Caco-2 (cell line): Measurements from ENCODE around the gene SPTLC1. TPM values are rescaled to one million over a fixed set of nuclear protein-coding genes. Genes with fewer than 3 reads are reported as not detected.

Experiments
- BruUV-seq: library from RNA; stranded (reverse); fragments of 400-500 nt; replicated peaks from 2 replicates; lab custom pipeline; 2021; lab: Mats Ljungman, UMichigan
- CTCF ChIA-PET: fragments of 300-600 bp; sonication (Branson Sonifier 250); formaldehyde crosslinking; loops from one replicate; lab custom pipeline; 2022; ENCODE audit warnings: antibody characterized with exemption; lab: Charles Lee
- POLR2A ChIA-PET: fragments of 300-600 bp; sonication (Branson Sonifier 250); formaldehyde crosslinking; loops from one replicate; lab custom pipeline; 2022; ENCODE audit warnings: antibody characterized with exemption; lab: Charles Lee
- DNase-seq, 2 experiments: peaks; one replicate each; pipeline versions ENCODE4 v3.0.0 to v3.0.0-alpha.2; 2020 to 2022
- H3K27me3 ChIP-seq: replicated peaks from 2 replicates; pipeline ENCODE4 v1.6.0; 2011; ENCODE audit warnings: low read length; ENCODE audit not compliant: control insufficient read depth, insufficient read depth
- H3K36me3 ChIP-seq: 2 replicates; pipeline ENCODE4 v1.5.1; 2011; ENCODE audit warnings: low read length; ENCODE audit not compliant: control insufficient read depth, insufficient read depth
- H3K4me1 ChIP-seq: fragments of 250-450 bp; sonication (Bioruptor Pico); 2 replicates; pipeline ENCODE4 v1.5.1; 2020; ENCODE audit warnings: mild to moderate bottlenecking
- H3K4me3 ChIP-seq: 2 replicates; pipeline ENCODE4 v1.5.1; 2011; ENCODE audit warnings: low read depth, mild to moderate bottlenecking, control low read depth, low read length
- H3K9me3 ChIP-seq: fragments of 250-450 bp; sonication (Bioruptor Pico); 2 replicates; pipeline ENCODE4 v1.5.1; 2020; ENCODE audit warnings: mild to moderate bottlenecking, moderate library complexity
- H3K27ac Mint-ChIP-seq: one replicate; pipeline ENCODE4 v1.8.0; 2022; ENCODE audit warnings: mixed read lengths; ENCODE audit not compliant: unreplicated experiment
- H3K27me3 Mint-ChIP-seq: one replicate; pipeline ENCODE4 v1.8.0; 2022; ENCODE audit warnings: mixed read lengths; ENCODE audit not compliant: insufficient read depth, unreplicated experiment
- H3K36me3 Mint-ChIP-seq: one replicate; pipeline ENCODE4 v1.8.0; 2022; ENCODE audit warnings: mild to moderate bottlenecking, mixed read lengths; ENCODE audit not compliant: insufficient read depth, unreplicated experiment
- H3K4me1 Mint-ChIP-seq: one replicate; pipeline ENCODE4 v1.8.0; 2022; ENCODE audit warnings: low read depth, mixed read lengths; ENCODE audit not compliant: unreplicated experiment
- H3K4me3 Mint-ChIP-seq: one replicate; pipeline ENCODE4 v1.8.0; 2022; ENCODE audit warnings: mild to moderate bottlenecking, moderate library complexity, mixed read lengths; ENCODE audit not compliant: unreplicated experiment
- H3K9me3 Mint-ChIP-seq: one replicate; pipeline ENCODE4 v1.8.0; 2022; ENCODE audit warnings: mixed read lengths; ENCODE audit not compliant: unreplicated experiment
- intact Hi-C: fragments of 100-400 bp; cut with micrococcal nuclease; formaldehyde crosslinking; loops from one replicate; pipeline ENCODE4 v1.10.0; 2022; ENCODE audit not compliant: unreplicated experiment
- total RNA-seq: library from RNA; stranded (reverse); gene quantifications from 2 replicates; pipeline ENCODE4 v1.2.3, GENCODE V29; 2022
- TF ChIP-seq, protein P1 (sequence below), 2 experiments: fragments of 200-600 bp in 1 of 2; IDR thresholded peaks; 1 replicate in 1 of 2; 2 replicates in 1 of 2; pipeline versions ENCODE4 v1.5.1 to v1.8.0; 2011 to 2022; ENCODE audit warnings: antibody characterized with exemption in 1 of 2, control low read depth in 1 of 2, inconsistent platforms in 1 of 2, low read depth in 1 of 2, low read length in 1 of 2, mild to moderate bottlenecking in 1 of 2, moderate library complexity in 1 of 2; ENCODE audit not compliant: insufficient read depth in 1 of 2, severe bottlenecking in 1 of 2, unreplicated experiment in 1 of 2

The SPTLC1 gene
- total RNA-seq, 1 experiment from 2014 or later, result 43.6 TPM

DNA sequence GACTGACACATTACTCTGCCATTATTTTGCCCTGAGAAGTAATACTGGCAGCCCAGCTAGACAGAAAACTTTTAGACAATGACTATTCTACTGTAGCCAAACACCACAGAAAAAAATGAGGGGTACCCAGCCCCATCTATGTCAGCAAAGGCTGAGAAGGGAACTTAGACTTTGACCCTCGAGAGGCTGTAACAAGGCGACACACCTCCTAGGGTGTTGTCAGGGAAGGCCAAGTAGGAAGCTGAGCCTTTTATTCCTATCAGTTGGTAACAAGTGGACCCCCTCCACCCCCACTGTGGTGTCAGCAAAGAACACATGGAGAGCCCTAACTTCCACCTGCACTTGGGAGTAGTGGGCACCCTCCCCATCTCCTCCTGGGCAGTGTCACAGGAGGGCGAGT lies 55.6 kb downstream of the SPTLC1 start:
- Histone ChIP-seq H3K36me3 (no peaks in the 10 kb centered on the region), H3K27me3 (no peaks in the 10 kb centered on the region), H3K4me3 (no peak overlapping the region), H3K9me3 (no peaks in the 10 kb centered on the region), H3K4me1 (no peaks in the 10 kb centered on the region)
- Mint-ChIP-seq H3K36me3 (peaks cover 32% of the 10 kb centered on the region), H3K9me3 (peaks cover 29% of the 10 kb centered on the region), H3K27me3 (no peaks in the 10 kb centered on the region), H3K27ac (no peak overlapping the region), H3K4me1 (peaks cover 6% of the 10 kb centered on the region), H3K4me3 (no peak overlapping the region)
- TF ChIP-seq, protein P1, sequence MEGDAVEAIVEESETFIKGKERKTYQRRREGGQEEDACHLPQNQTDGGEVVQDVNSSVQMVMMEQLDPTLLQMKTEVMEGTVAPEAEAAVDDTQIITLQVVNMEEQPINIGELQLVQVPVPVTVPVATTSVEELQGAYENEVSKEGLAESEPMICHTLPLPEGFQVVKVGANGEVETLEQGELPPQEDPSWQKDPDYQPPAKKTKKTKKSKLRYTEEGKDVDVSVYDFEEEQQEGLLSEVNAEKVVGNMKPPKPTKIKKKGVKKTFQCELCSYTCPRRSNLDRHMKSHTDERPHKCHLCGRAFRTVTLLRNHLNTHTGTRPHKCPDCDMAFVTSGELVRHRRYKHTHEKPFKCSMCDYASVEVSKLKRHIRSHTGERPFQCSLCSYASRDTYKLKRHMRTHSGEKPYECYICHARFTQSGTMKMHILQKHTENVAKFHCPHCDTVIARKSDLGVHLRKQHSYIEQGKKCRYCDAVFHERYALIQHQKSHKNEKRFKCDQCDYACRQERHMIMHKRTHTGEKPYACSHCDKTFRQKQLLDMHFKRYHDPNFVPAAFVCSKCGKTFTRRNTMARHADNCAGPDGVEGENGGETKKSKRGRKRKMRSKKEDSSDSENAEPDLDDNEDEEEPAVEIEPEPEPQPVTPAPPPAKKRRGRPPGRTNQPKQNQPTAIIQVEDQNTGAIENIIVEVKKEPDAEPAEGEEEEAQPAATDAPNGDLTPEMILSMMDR (IDR thresholded peaks at IDR 0.05; ENCODE audit: insufficient read depth in 1 of 2, low read depth in 1 of 2, low read length in 1 of 2, severe bottlenecking in 1 of 2, unreplicated experiment in 1 of 2), result no peak
- CTCF ChIA-PET, result no interaction called here
- no TSS peak for BruUV-seq
- intact Hi-C loops, result no loop called here
- DNase-seq, result no peak
- POLR2A ChIA-PET, result no interaction called here

DNA sequence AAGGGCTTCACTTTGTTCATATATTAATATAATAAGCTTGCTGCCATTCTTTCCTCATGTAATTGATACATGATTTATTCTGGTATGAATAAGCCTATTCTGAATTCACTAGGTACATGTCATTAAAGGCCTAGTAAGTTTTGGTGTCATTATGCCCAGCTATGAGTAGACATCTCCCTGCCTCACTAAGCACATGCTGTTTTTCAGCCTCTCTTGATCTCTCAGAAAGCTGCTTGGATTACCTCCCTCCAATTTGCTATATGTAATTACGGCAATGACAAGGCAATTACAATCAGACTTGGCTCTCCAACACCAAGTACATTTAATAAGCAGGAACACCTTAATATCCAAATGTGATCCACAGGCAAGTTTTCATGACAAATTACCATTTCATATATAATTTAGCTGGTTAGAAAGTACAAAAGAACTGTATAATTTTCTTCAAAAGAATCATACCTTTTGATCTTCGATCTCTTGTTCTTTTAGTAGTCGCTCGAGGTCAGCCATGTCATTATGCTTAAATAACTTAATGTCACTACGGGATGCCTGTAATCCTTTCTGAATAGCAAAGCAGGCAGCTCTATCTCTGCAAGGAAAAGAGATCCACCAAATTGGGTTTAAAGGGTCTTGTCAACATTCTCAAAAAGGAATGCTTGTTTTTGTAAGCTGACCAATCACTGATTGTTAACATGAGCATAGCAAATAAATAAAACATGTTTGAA lies 56.3 kb downstream of the SPTLC1 start:
- intact Hi-C loops, result no loop called here
- BruUV-seq, result no TSS peak
- H3K27me3 ChIP-seq, result no peaks in the 10 kb centered on the region
- H3K4me1 ChIP-seq, result no peaks in the 10 kb centered on the region
- POLR2A ChIA-PET, result no interaction called here
- TF ChIP-seq, protein P1 (IDR thresholded peaks at IDR 0.05; ENCODE audit: insufficient read depth in 1 of 2, low read depth in 1 of 2, low read length in 1 of 2, severe bottlenecking in 1 of 2, unreplicated experiment in 1 of 2), result no peak
- peaks cover 32% of the 10 kb centered on the region for H3K36me3 Mint-ChIP-seq
- H3K4me3 Mint-ChIP-seq, result no peak overlapping the region
- no peaks in the 10 kb centered on the region for H3K9me3 ChIP-seq
- H3K27me3 Mint-ChIP-seq, result no peaks in the 10 kb centered on the region
- CTCF ChIA-PET, result no interaction called here
- DNase-seq, result no peak
- H3K4me3 ChIP-seq, result no peak overlapping the region
- H3K9me3 Mint-ChIP-seq, result peaks cover 29% of the 10 kb centered on the region
- H3K4me1 Mint-ChIP-seq, result peaks cover 6% of the 10 kb centered on the region
- no peak overlapping the region for H3K27ac Mint-ChIP-seq
- H3K36me3 ChIP-seq, result no peaks in the 10 kb centered on the region

DNA sequence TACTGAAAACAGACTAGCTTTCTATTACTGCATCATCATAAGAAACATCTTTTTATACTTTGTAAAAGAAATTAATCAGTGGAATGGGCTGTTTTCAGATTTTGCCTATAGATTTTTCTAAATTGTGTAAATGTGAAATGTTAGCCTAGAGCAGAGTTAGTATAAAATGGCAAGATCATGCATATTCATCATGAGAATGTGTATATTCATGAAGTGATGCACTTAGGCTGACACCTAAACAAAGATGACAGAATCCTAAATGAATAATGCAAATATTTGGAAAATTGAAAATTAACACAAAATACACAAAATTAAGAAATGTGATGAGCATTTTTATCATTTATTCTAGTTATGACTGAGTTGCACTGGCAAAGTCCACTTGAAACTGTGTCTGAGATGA lies 57.2 kb downstream of the SPTLC1 start:
- H3K9me3 Mint-ChIP-seq, result peaks cover 29% of the 10 kb centered on the region
- TF ChIP-seq, protein P1 (IDR thresholded peaks at IDR 0.05; ENCODE audit: insufficient read depth in 1 of 2, low read depth in 1 of 2, low read length in 1 of 2, severe bottlenecking in 1 of 2, unreplicated experiment in 1 of 2), result no peak
- H3K4me3 Mint-ChIP-seq, result no peak overlapping the region
- H3K36me3 Mint-ChIP-seq, result peaks cover 38% of the 10 kb centered on the region
- Histone ChIP-seq H3K36me3 (no peaks in the 10 kb centered on the region), H3K4me1 (no peaks in the 10 kb centered on the region), H3K9me3 (no peaks in the 10 kb centered on the region), H3K27me3 (no peaks in the 10 kb centered on the region), H3K4me3 (no peak overlapping the region)
- peaks cover 6% of the 10 kb centered on the region for H3K4me1 Mint-ChIP-seq
- no peak overlapping the region for H3K27ac Mint-ChIP-seq
- CTCF ChIA-PET, result no interaction called here
- no TSS peak for BruUV-seq
- intact Hi-C loops, result no loop called here
- no peaks in the 10 kb centered on the region for H3K27me3 Mint-ChIP-seq
- POLR2A ChIA-PET, result no interaction called here
- DNase-seq, result no peak
